HEK293 (cell line): ENCODE results near the gene PPHLN1.

Experiments used
- HOXC10 ChIP-seq: sonication (generic); formaldehyde crosslinking; IDR thresholded peaks from 2 replicates; pipeline ENCODE4 v1.8.1; 2023; ENCODE audit warnings: mild to moderate bottlenecking, missing genetic modification reagents
- ZBTB17 ChIP-seq: fragments of 450-650 bp; formaldehyde crosslinking; IDR thresholded peaks from 2 replicates; pipeline ENCODE4 v1.5.1; 2016; ENCODE audit warnings: missing biosample characterization, missing genetic modification characterization
- ZFP69B ChIP-seq: fragments of 450-650 bp; formaldehyde crosslinking; IDR thresholded peaks from 2 replicates; pipeline ENCODE4 v1.5.1; 2016; ENCODE audit warnings: missing biosample characterization, missing genetic modification characterization
- ZNF169 ChIP-seq: fragments of 450-650 bp; formaldehyde crosslinking; IDR thresholded peaks from 2 replicates; pipeline ENCODE4 v1.5.1; 2016; ENCODE audit warnings: missing biosample characterization, missing genetic modification characterization
- ZNF2 ChIP-seq: fragments of 450-650 bp; formaldehyde crosslinking; IDR thresholded peaks from 2 replicates; pipeline ENCODE4 v1.5.1; 2016; ENCODE audit warnings: missing biosample characterization, missing genetic modification characterization
- ZNF211 ChIP-seq: fragments of 450-650 bp; formaldehyde crosslinking; IDR thresholded peaks from 2 replicates; pipeline ENCODE4 v1.5.1; 2016; ENCODE audit warnings: low read depth, missing biosample characterization, missing genetic modification characterization
- ZNF214 ChIP-seq: fragments of 450-650 bp; formaldehyde crosslinking; IDR thresholded peaks from 2 replicates; pipeline ENCODE4 v1.5.1; 2017; ENCODE audit warnings: missing biosample characterization, mild to moderate bottlenecking, missing genetic modification characterization, borderline replicate concordance
- ZNF221 ChIP-seq: fragments of 450-650 bp; formaldehyde crosslinking; IDR thresholded peaks from 2 replicates; pipeline ENCODE4 v1.5.1; 2017; ENCODE audit warnings: missing biosample characterization, missing genetic modification characterization, borderline replicate concordance
- ZNF239 ChIP-seq: fragments of 450-650 bp; formaldehyde crosslinking; IDR thresholded peaks from 2 replicates; pipeline ENCODE4 v1.5.1; 2016; ENCODE audit warnings: missing biosample characterization, missing genetic modification characterization
- ZNF24 ChIP-seq: fragments of 450-650 bp; formaldehyde crosslinking; IDR thresholded peaks from 2 replicates; pipeline ENCODE4 v1.5.1; 2016; ENCODE audit warnings: missing biosample characterization, missing genetic modification characterization
- ZNF302 ChIP-seq: fragments of 450-650 bp; formaldehyde crosslinking; IDR thresholded peaks from 2 replicates; pipeline ENCODE4 v1.5.1; 2016; ENCODE audit warnings: missing biosample characterization, missing genetic modification characterization, low read depth
- ZNF391 ChIP-seq: fragments of 450-650 bp; formaldehyde crosslinking; IDR thresholded peaks from 2 replicates; pipeline ENCODE4 v1.5.1; 2016; ENCODE audit warnings: low read depth, missing biosample characterization, missing genetic modification characterization, borderline replicate concordance
- ZNF394 ChIP-seq: fragments of 450-650 bp; formaldehyde crosslinking; IDR thresholded peaks from 2 replicates; pipeline ENCODE4 v1.5.1; 2016; ENCODE audit warnings: missing biosample characterization, missing genetic modification characterization, mild to moderate bottlenecking, moderate library complexity, borderline replicate concordance
- ZNF416 ChIP-seq: fragments of 450-650 bp; formaldehyde crosslinking; IDR thresholded peaks from 2 replicates; pipeline ENCODE4 v1.5.1; 2016; ENCODE audit warnings: missing biosample characterization, missing genetic modification characterization
- ZNF433 ChIP-seq: fragments of 450-650 bp; formaldehyde crosslinking; IDR thresholded peaks from 2 replicates; pipeline ENCODE4 v1.5.1; 2016; ENCODE audit warnings: missing biosample characterization, missing genetic modification characterization, low read depth
- ZNF48 ChIP-seq: fragments of 450-650 bp; formaldehyde crosslinking; IDR thresholded peaks from 2 replicates; pipeline ENCODE4 v1.5.1; 2016; ENCODE audit warnings: missing biosample characterization, missing genetic modification characterization
- ZNF596 ChIP-seq: fragments of 450-650 bp; IDR thresholded peaks from 2 replicates; pipeline ENCODE4 v1.5.0; 2018; ENCODE audit warnings: missing biosample characterization, mild to moderate bottlenecking, missing genetic modification characterization, moderate library complexity
- ZNF629 ChIP-seq: fragments of 450-650 bp; formaldehyde crosslinking; IDR thresholded peaks from 2 replicates; pipeline ENCODE4 v1.5.1; 2017; ENCODE audit warnings: missing biosample characterization, missing genetic modification characterization
- ZNF707 ChIP-seq: fragments of 450-650 bp; formaldehyde crosslinking; IDR thresholded peaks from 2 replicates; pipeline ENCODE4 v1.5.1; 2016; ENCODE audit warnings: missing biosample characterization, missing genetic modification characterization
- ZNF843 ChIP-seq: fragments of 450-650 bp; formaldehyde crosslinking; IDR thresholded peaks from 2 replicates; pipeline ENCODE4 v1.5.1; 2016; ENCODE audit warnings: missing biosample characterization, missing genetic modification characterization
- ZSCAN30 ChIP-seq: fragments of 450-650 bp; IDR thresholded peaks from 2 replicates; pipeline ENCODE4 v1.5.1; 2018; ENCODE audit warnings: missing biosample characterization, mild to moderate bottlenecking, missing genetic modification characterization, moderate library complexity
- TF ChIP-seq, protein P1 (sequence below): fragments of 450-650 bp; formaldehyde crosslinking; IDR thresholded peaks from 2 replicates; pipeline ENCODE4 v1.5.1; 2017; ENCODE audit warnings: missing biosample characterization, missing genetic modification characterization
- TF ChIP-seq, protein P2 (sequence below): fragments of 450-650 bp; formaldehyde crosslinking; IDR thresholded peaks from 2 replicates; pipeline ENCODE4 v1.5.1; 2017; ENCODE audit warnings: missing biosample characterization, mild to moderate bottlenecking, missing genetic modification characterization, moderate library complexity
- TF ChIP-seq, protein P3 (sequence below): fragments of 450-650 bp; formaldehyde crosslinking; IDR thresholded peaks from 2 replicates; pipeline ENCODE4 v1.5.1; 2017; ENCODE audit warnings: missing biosample characterization, missing genetic modification characterization
- TF ChIP-seq, protein P4 (sequence below): fragments of 450-650 bp; formaldehyde crosslinking; IDR thresholded peaks from 2 replicates; pipeline ENCODE4 v1.5.1; 2016; ENCODE audit warnings: missing biosample characterization, missing genetic modification characterization
- TF ChIP-seq, protein P5 (sequence below): fragments of 450-650 bp; formaldehyde crosslinking; IDR thresholded peaks from 2 replicates; pipeline ENCODE4 v1.5.1; 2016; ENCODE audit warnings: missing biosample characterization, missing genetic modification characterization
- TF ChIP-seq, protein P6 (sequence below): fragments of 450-650 bp; formaldehyde crosslinking; IDR thresholded peaks from 2 replicates; pipeline ENCODE4 v1.5.1; 2016; ENCODE audit warnings: missing biosample characterization, missing genetic modification characterization, borderline replicate concordance
- TF ChIP-seq, protein P7 (sequence below): fragments of 450-650 bp; formaldehyde crosslinking; IDR thresholded peaks from 2 replicates; pipeline ENCODE4 v1.5.1; 2016; ENCODE audit warnings: missing biosample characterization, missing genetic modification characterization
- TF ChIP-seq, protein P8 (sequence below): fragments of 450-650 bp; formaldehyde crosslinking; IDR thresholded peaks from 2 replicates; pipeline ENCODE4 v1.5.1; 2016; ENCODE audit warnings: missing biosample characterization, missing genetic modification characterization

The PPHLN1 gene

DNA sequence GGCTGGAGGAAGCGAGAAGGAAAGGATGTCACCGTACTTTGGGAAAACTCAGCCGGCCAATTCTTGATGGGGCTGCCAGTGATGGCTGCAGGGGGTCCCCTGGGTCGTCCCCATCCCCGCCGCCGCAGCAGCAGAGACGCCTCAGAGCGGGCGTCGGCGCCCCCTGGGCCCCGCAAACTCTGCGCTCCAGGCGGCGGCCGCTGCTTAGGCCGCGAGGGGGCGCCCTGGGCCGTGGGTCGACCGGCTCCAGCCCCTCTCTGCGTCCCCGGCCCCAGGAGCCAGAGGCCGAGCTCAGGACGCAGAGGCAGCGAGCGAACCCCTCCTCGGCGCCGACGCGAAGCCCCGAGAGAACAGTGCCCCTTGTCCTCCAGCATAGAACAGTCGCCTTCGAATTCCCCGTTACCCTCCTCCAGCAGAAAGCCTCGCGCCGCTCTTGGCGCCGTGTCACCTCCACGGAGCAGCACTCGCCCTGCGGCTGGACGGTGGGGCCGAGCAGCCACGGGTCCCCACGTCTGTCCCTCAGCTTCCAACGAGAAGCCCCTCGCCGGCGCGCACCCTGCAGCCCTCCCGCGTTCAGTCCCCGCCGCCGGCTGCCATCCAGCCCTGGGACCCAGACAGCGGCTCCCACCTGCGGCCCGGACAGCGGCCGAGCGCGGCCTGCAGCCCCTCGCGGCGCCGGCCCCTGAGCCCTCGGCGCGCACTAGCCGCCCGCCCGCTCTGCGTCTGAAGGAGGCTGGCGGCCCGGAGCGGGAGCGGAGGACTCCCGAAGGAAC is 157.0 kb downstream of the PPHLN1 start (continued):
- TF ChIP-seq, protein P1, sequence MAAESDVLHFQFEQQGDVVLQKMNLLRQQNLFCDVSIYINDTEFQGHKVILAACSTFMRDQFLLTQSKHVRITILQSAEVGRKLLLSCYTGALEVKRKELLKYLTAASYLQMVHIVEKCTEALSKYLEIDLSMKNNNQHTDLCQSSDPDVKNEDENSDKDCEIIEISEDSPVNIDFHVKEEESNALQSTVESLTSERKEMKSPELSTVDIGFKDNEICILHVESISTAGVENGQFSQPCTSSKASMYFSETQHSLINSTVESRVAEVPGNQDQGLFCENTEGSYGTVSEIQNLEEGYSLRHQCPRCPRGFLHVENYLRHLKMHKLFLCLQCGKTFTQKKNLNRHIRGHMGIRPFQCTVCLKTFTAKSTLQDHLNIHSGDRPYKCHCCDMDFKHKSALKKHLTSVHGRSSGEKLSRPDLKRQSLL, result peak; percentile 55
- no peak; the same call in 1 of the 2 replicates for TF ChIP-seq ZNF629 (tag by site-specific recombination)
- no peak for TF ChIP-seq ZNF169 (tag by site-specific recombination)
- TF ChIP-seq ZNF48 (tag by site-specific recombination), result no peak
- TF ChIP-seq ZNF843 (tag by site-specific recombination), result 0 out of 2 replicates have a peak, but pooled peaks have one; percentile 43
- TF ChIP-seq, protein P2, sequence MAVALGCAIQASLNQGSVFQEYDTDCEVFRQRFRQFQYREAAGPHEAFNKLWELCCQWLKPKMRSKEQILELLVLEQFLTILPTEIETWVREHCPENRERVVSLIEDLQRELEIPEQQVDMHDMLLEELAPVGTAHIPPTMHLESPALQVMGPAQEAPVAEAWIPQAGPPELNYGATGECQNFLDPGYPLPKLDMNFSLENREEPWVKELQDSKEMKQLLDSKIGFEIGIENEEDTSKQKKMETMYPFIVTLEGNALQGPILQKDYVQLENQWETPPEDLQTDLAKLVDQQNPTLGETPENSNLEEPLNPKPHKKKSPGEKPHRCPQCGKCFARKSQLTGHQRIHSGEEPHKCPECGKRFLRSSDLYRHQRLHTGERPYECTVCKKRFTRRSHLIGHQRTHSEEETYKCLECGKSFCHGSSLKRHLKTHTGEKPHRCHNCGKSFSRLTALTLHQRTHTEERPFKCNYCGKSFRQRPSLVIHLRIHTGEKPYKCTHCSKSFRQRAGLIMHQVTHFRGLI, result no peak; the same call in 1 of the 2 replicates
- peak; percentile 85 for TF ChIP-seq ZNF2 (tag by site-specific recombination)
- TF ChIP-seq ZBTB17, result peak; percentile 79
- no peak for TF ChIP-seq ZNF707
- TF ChIP-seq ZNF302, result no peak
- TF ChIP-seq ZFP69B, result peak; percentile 72; the same call in 1 of the 2 replicates
- TF ChIP-seq, protein P3, sequence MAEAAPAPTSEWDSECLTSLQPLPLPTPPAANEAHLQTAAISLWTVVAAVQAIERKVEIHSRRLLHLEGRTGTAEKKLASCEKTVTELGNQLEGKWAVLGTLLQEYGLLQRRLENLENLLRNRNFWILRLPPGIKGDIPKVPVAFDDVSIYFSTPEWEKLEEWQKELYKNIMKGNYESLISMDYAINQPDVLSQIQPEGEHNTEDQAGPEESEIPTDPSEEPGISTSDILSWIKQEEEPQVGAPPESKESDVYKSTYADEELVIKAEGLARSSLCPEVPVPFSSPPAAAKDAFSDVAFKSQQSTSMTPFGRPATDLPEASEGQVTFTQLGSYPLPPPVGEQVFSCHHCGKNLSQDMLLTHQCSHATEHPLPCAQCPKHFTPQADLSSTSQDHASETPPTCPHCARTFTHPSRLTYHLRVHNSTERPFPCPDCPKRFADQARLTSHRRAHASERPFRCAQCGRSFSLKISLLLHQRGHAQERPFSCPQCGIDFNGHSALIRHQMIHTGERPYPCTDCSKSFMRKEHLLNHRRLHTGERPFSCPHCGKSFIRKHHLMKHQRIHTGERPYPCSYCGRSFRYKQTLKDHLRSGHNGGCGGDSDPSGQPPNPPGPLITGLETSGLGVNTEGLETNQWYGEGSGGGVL, result no peak
- TF ChIP-seq, protein P4, sequence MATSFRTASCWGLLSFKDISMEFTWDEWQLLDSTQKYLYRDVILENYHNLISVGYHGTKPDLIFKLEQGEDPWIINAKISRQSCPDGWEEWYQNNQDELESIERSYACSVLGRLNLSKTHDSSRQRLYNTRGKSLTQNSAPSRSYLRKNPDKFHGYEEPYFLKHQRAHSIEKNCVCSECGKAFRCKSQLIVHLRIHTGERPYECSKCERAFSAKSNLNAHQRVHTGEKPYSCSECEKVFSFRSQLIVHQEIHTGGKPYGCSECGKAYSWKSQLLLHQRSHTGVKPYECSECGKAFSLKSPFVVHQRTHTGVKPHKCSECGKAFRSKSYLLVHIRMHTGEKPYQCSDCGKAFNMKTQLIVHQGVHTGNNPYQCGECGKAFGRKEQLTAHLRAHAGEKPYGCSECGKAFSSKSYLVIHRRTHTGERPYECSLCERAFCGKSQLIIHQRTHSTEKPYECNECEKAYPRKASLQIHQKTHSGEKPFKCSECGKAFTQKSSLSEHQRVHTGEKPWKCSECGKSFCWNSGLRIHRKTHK (tag by site-specific recombination), result no peak
- TF ChIP-seq ZSCAN30 (tag by site-specific recombination), result peak; percentile 91
- TF ChIP-seq ZNF239, result no peak
- no peak for TF ChIP-seq ZNF433 (tag by site-specific recombination)
- 0 out of 2 replicates have a peak, but pooled peaks have one; percentile 29 for TF ChIP-seq HOXC10 (CRISPR knock-in tag)
- TF ChIP-seq, protein P5, sequence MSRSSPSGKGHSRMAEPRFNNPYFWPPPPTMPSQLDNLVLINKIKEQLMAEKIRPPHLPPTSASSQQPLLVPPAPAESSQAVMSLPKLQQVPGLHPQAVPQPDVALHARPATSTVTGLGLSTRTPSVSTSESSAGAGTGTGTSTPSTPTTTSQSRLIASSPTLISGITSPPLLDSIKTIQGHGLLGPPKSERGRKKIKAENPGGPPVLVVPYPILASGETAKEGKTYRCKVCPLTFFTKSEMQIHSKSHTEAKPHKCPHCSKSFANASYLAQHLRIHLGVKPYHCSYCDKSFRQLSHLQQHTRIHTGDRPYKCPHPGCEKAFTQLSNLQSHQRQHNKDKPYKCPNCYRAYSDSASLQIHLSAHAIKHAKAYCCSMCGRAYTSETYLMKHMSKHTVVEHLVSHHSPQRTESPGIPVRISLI (tag by site-specific recombination), result no peak
- TF ChIP-seq ZNF394, result no peak
- TF ChIP-seq, protein P6, sequence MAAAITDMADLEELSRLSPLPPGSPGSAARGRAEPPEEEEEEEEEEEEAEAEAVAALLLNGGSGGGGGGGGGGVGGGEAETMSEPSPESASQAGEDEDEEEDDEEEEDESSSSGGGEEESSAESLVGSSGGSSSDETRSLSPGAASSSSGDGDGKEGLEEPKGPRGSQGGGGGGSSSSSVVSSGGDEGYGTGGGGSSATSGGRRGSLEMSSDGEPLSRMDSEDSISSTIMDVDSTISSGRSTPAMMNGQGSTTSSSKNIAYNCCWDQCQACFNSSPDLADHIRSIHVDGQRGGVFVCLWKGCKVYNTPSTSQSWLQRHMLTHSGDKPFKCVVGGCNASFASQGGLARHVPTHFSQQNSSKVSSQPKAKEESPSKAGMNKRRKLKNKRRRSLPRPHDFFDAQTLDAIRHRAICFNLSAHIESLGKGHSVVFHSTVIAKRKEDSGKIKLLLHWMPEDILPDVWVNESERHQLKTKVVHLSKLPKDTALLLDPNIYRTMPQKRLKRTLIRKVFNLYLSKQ, result no peak
- TF ChIP-seq ZNF211, result no peak
- TF ChIP-seq ZNF391 (tag by site-specific recombination), result peak; percentile 44; the same call in 1 of the 2 replicates
- TF ChIP-seq, protein P7, sequence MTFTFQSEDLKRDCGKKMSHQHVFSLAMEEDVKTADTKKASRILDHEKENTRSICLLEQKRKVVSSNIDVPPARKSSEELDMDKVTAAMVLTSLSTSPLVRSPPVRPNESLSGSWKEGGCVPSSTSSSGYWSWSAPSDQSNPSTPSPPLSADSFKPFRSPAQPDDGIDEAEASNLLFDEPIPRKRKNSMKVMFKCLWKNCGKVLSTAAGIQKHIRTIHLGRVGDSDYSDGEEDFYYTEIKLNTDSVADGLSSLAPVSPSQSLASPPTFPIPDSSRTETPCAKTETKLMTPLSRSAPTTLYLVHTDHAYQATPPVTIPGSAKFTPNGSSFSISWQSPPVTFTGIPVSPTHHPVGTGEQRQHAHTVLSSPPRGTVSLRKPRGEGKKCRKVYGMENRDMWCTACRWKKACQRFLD (tag by site-specific recombination), result no peak
- no peak for TF ChIP-seq ZNF221 (tag by site-specific recombination)
- TF ChIP-seq ZNF416 (tag by site-specific recombination), result no peak
- no peak for TF ChIP-seq ZNF214
- no peak for TF ChIP-seq ZNF24 (tag by site-specific recombination)
- TF ChIP-seq, protein P8, sequence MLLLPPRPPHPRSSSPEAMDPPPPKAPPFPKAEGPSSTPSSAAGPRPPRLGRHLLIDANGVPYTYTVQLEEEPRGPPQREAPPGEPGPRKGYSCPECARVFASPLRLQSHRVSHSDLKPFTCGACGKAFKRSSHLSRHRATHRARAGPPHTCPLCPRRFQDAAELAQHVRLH (tag by site-specific recombination), result no peak
- TF ChIP-seq ZNF596 (tag by site-specific recombination), result 0 out of 2 replicates have a peak, but pooled peaks have one; percentile 29
